HG03565 (cell line): ENCODE data around the gene NASP.

Source experiments
- ATAC-seq: cut with Tn5 transposase; IDR thresholded peaks from one replicate; pipeline ENCODE4 v1.9.1; 2021; ENCODE audit warnings: mild to moderate bottlenecking, moderate library complexity; ENCODE audit not compliant: unreplicated experiment

NASP gene

GRCh38 chr1:45660336-45660735, 76.5 kb downstream of the NASP start:
- no peak for ATAC-seq

- ATAC-seq, result no peak
These were observed 83.0 kb downstream of the NASP start for GRCh38 chr1:45666836-45667235.

- no peak for ATAC-seq
These were observed 83.7 kb downstream of the NASP start for GRCh38 chr1:45667321-45668111.
